Ecto neural progenitor cell (in vitro differentiated cells): ENCODE results near the gene CSNK1D.

ENCODE experiments used
- DNase-seq: peaks from one replicate; pipeline ENCODE4 v3.0.0-alpha.2; 2018; ENCODE audit warnings: low spot score

Gene CSNK1D

DNA sequence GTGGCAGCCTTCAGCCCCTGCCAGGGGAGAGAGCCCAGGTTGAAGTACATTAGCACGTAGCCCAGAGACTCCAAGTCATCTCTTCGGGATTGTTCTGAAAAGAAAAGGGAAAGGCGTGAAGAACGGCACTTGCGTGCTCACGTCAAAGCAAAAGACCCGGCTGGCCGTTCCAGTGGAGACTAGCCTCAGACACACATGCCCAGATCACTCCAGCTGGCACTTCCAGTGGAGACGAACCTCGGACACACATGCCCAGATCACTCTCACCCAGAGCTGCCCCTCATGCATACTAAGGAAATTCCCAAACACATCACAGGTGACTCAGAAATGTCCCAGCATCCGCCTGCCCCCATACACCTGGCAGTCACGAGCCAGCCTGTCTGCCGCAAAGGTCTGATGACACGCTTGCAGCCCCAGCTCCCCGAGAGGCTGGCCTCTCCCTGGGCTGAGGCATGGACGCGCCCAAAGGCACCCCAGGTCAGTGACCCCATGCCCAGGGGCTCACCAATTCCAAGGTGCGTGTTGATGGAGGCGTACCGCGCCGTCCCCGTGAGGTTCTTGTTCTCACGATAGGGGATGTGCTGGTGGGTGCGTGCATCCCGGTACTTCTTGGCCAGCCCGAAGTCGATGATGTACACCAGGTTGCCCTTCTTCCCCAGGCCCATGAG lies 20.9 kb downstream of the CSNK1D start:
- DNase-seq: no peak

GRCh38 chr17:82250868-82251500 lies 22.5 kb downstream of the CSNK1D start:
- DNase-seq: no peak

DNA sequence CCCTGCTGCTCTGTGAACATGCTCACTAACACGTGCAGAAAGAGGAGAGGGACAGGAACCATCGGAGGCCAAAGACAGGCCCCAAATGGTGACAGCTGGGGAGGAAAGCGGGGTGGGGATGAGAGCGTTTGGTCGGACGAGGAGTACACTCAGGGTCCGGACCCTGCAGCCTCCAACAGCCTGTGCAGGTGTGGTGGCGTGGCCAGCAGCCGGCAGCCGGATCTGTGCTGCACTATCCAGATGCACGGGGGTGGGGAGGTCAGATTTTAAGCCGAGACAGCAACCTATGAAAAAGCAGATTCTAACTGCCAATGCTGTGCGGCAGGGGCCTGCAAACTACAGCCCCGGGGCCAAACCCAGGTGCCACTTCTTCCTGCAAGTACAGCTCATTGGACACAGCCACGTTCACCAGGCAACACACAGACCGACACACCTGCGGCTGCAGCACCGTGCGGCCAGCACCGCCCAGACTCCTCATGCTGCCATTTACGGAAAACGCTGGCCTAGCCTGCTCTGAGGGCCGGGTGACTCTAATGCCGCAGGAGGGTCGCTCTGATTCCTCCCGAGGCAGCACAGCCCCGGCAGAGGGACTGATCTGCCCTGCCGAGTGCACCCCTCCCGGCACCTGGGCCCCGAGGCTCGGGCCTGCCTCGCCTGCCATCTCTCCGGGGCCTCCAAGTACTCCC lies 23.5 kb downstream of the CSNK1D start:
- DNase-seq: no peak

- DNase-seq: no peak
Observed at GRCh38 chr17:82248815-82249674, 24.5 kb downstream of the CSNK1D start.

DNA sequence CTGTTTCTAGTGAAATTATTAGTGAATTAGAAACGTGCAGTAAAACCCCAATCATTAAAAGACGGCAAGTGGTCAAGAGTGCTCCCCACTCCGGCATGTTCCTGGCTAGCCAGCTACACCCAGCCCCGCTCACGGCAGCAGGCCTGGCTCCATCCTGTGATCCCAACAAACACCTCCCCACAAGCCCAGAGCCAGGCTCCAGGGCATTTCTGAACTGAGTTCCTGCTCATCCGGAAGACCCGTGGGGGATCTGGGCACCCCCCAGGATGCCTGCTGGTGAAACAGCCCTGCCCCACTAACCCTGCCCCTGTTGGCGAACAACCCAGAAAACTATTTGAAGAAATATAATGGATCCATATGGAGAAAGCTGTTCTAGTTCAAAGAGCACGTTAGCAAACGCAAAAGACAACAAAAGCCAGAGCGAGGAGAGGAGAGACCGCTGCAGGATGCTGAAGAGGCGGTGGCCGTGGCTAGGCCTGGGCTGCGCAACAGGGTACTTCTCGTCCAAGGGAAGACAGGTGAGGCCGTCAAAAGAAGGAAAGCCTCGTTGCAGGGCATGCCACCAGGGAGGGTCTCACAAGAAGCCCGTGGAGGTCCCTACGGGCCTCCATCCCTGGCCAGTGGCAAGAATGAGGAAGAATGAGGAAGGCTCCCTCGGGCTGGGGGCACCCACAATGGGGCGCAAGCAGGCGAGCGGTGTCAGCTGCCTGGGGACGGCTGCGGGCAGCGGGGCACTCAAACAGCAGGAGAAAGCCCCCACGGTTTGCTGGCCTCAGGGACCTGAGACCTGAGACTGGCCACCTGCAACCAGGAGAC lies 25.4 kb downstream of the CSNK1D start:
- DNase-seq: no peak

- no peak for DNase-seq
Observed at GRCh38 chr17:82247182-82247823, 26.2 kb downstream of the CSNK1D start.

- DNase-seq: no peak
Observed at GRCh38 chr17:82246365-82247181, 26.9 kb downstream of the CSNK1D start.

DNA sequence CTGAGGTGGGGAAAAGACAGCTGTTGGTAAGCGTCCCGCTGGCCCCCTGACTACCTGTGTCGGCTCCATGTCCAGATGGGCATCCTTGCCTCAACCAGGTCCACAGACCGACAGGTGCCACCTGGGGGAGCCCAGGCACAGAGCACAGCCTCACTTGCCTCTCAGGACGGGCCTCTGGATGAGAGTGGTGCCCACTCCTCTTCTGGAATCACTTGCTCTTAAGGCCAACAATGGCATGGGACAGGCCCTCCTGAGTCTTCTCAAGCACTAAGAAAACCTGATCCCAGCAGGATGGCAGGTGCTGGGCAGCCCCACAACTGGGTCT lies 27.5 kb downstream of the CSNK1D start:
- no peak for DNase-seq

DNA sequence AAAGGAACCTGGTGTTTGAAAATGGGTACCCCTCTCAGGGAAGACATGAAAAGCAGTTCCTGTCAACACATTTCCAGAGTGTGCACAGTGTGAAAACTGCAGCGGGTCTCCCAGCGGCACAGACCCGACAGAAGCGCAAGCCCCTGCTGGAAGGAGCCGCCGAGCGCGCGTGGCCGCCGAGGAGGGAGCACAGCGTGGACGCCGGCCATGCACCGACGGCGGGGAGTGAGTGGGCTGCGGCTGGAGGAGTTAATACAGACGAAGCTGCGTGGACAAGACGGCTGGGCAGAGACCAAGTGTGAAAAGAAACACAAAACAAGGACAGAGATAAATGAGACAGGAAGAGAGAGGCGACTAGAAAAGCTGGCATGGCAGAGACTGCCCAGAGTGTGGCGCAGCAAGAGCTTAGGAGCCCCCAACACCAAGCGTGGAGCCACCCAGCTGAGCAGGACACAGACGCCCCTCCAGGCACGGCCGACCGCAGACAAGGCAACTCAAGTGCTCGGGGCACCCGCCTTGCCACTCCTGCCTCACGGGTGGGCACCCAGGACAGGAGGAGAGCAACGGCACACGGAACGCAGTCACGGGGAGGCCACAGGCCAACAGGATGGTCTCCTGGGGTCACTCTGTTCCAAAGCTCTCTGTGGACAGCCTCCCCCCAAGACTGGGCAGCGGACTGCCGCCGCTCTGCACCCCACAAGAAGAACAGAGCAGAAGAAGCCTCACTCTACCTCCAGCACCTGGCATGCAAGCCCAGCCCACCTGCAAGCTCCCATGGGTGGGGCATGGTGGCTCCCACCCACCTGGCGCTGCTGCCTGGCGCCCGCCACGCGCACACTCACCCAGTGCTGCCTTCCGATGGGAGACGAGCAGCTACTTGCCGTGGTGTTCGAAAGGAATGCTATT lies 28.1 kb downstream of the CSNK1D start:
- DNase-seq: no peak

DNA sequence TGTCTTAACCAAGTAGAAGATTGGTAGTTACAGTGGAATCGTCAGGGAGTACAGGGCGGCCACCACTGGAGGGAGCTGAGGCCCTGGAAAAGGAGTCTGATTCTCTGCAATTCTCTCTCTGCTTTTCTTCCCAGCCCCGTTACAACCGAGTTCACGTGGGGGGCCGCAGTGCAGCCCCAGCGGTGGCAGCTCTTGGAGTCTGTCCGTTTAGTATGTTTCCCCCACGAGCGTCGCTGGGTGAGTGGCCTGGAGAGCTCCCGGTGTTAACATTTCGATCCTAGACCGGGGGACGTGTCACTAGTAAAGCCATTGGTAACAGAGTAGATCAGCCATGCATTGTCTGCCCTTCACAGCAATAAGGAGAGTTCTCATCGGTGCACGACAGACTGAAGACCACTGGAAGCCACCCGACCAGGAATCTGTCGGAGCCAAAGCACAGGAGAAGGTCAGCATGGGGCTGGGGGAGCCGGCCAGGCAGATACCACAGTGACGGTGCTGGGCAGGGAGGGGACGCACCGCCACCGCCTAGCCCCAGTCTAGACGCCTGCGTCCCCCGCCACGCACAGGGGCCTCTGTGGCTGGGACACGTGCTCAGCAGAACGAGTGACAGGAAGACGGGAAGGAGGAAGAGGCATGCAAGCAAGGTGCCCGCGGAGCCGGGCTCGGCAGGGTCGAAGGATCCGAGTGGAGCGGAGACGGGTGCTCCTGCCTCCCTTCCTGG lies 28.9 kb downstream of the CSNK1D start:
- no peak for DNase-seq

DNA sequence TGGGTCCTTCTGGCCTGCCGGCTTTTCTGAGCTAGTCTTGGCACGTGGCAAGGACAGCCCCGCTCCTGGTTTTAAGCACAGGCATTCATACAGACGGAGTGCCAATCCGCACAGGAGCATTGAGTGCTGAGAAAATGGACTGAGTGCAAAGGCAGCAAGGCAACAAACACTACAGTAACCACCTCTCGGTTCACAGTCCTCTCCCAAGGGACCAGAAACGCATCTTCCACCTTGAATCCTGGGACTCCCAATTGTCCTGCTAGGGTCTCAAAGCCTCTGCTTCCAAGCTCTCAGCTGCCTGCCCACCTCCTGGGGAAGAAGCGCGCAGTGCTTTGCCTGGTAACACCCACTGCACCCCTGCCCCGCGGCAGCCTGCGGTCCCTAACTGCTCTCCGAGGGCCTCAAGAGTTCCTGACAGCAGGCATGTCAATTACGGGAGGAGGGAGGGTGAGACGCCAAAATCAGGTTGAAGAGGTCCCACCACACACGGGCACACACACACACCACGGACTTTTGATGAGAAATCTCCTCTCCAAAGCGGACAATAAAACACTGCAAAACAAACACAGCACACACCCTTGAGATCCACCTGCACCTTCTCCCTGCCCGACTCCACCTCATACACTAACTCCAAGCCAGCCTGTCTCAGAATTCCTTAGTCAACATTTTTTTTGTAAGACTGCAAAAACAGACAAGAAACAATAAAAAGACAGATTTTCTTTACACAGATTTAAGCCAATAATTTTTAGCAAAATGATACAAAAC lies 29.7 kb downstream of the CSNK1D start:
- DNase-seq: no peak

- DNase-seq: no peak
Observed at GRCh38 chr17:82242977-82243647, 30.4 kb downstream of the CSNK1D start.

GRCh38 chr17:82242698-82242976 lies 30.9 kb downstream of the CSNK1D start:
- DNase-seq: no peak

DNA sequence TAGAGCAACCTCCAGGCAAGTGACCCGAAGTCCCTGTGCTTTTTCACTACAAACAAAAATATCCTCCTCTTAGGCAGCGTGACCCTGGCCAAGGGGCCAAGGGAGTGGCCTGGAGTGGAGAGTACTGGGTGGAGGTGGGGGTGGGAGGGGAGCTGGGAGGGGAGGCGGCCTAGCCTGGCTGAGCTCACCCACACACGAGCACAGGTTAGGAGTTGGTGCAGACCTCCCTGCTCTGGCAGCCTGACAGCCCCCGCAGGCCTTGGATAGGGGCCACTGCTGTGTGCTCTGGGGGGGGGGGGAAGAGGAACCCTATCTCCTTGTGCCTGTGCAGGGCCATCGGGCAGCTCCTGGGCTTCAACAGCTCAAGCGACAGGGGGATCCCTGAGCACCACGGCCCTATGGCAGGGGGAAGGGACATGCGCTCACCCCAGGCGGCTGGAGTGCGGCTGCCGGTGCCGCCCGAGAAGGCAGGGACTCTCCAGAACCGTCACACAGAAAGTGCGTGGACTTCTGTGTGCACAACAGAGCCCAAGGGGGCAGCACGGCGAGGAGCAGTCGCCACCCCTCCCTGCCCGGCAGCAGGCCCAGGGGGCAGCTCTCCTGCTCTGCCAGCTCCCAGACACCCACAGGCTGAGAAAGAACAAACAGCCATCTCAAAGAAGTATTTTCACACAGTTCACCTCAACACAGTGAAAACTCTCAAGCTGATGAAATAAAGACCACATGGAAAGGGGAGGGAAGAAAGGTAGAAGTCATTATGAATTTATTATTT lies 31.4 kb downstream of the CSNK1D start:
- no peak for DNase-seq

GRCh38 chr17:82241183-82241925 lies 32.1 kb downstream of the CSNK1D start:
- DNase-seq: no peak
